ENCODE measurements around the gene CHD6.

DNA sequence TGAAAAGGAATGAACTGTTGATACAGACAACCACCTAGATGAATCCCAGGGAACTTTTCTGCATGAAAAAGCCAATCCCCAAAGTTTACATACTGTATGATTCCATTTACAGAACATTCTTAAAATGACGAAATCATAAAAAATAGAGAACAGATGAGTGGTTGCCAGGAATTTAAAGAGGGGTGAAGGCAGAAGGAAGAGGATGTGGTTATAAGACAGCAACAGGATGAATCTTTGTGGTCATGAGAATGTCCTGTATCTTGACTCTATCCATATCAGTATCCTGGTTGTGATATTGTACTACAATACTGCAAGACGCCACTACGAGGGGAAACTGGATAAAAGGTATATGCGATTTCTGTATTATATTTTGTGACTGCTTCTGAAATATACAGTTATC is 181.5 kb downstream of the CHD6 start:
- TF ChIP-seq, protein P1, sequence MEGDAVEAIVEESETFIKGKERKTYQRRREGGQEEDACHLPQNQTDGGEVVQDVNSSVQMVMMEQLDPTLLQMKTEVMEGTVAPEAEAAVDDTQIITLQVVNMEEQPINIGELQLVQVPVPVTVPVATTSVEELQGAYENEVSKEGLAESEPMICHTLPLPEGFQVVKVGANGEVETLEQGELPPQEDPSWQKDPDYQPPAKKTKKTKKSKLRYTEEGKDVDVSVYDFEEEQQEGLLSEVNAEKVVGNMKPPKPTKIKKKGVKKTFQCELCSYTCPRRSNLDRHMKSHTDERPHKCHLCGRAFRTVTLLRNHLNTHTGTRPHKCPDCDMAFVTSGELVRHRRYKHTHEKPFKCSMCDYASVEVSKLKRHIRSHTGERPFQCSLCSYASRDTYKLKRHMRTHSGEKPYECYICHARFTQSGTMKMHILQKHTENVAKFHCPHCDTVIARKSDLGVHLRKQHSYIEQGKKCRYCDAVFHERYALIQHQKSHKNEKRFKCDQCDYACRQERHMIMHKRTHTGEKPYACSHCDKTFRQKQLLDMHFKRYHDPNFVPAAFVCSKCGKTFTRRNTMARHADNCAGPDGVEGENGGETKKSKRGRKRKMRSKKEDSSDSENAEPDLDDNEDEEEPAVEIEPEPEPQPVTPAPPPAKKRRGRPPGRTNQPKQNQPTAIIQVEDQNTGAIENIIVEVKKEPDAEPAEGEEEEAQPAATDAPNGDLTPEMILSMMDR (IDR thresholded peaks at IDR 0.05; ENCODE audit: low read length), result no peak
- TF ChIP-seq EZH2 (IDR thresholded peaks at IDR 0.05; ENCODE audit: borderline replicate concordance, low read length), result no peak

All from OCI-LY1 (cell line).